Keratinocyte (primary cell): ENCODE results near the gene ANTXR2. TPM values are rescaled to one million over a fixed set of nuclear protein-coding genes. Genes with fewer than 3 reads are reported as not detected.

Experiments used
- DNase-seq: peaks from one replicate; pipeline ENCODE4 v3.0.0-alpha.2; 2011; ENCODE audit warnings: low read depth, missing footprints, low spot score
- FAIRE-seq: peaks from 2 replicates; lab custom pipeline; 2011; peaks lifted over from hg19 to GRCh38; lab: Jason Lieb, UNC
- H2AFZ ChIP-seq: 2 replicates; pipeline ENCODE4 v1.6.0; 2012; ENCODE audit warnings: low read length, control low read depth, inconsistent platforms; ENCODE audit not compliant: control insufficient read depth
- H3K27ac ChIP-seq: 2 replicates; pipeline ENCODE4 v1.5.1; 2011; ENCODE audit warnings: low read length; ENCODE audit not compliant: control insufficient read depth, insufficient read depth
- H3K27me3 ChIP-seq: 3 replicates; pipeline ENCODE4 v1.6.0; 2011; ENCODE audit warnings: low read length; ENCODE audit not compliant: control insufficient read depth, insufficient read depth; ENCODE audit errors: extremely low read depth
- H3K36me3 ChIP-seq, 2 experiments: 2 replicates in 1 of 2; 3 replicates in 1 of 2; pipeline ENCODE4 v1.5.1; 2011; ENCODE audit warnings: low read length in 2 of 2, mild to moderate bottlenecking in 1 of 2; ENCODE audit not compliant: control insufficient read depth in 2 of 2, insufficient read depth in 2 of 2; ENCODE audit errors: extremely low read depth in 1 of 2
- H3K4me1 ChIP-seq: 3 replicates; pipeline ENCODE4 v1.5.1; 2011; ENCODE audit warnings: low read length; ENCODE audit not compliant: control insufficient read depth, insufficient read depth; ENCODE audit errors: extremely low read depth
- H3K4me2 ChIP-seq: 3 replicates; pipeline ENCODE4 v1.6.0; 2011; ENCODE audit warnings: low read depth, low read length; ENCODE audit not compliant: control insufficient read depth, insufficient read depth; ENCODE audit errors: extremely low read depth
- H3K4me3 ChIP-seq, 3 experiments: fragments of 200-600 bp in 1 of 3; sonication (generic) in 1 of 3; 2 replicates in 2 of 3; 3 replicates in 1 of 3; pipeline ENCODE4 v1.5.1; 2011 to 2016; ENCODE audit warnings: low read length in 3 of 3, mild to moderate bottlenecking in 3 of 3, control low read depth in 2 of 3, inconsistent platforms in 1 of 3, low read depth in 1 of 3, mixed read lengths in 1 of 3, mixed run types in 1 of 3, moderate library complexity in 1 of 3; ENCODE audit not compliant: control insufficient read depth in 2 of 3, insufficient read depth in 2 of 3; ENCODE audit errors: extremely low read depth in 1 of 3
- H3K79me2 ChIP-seq: 2 replicates; pipeline ENCODE4 v1.6.0; 2012; ENCODE audit warnings: low read length; ENCODE audit not compliant: control insufficient read depth, insufficient read depth
- H3K9ac ChIP-seq: 3 replicates; pipeline ENCODE4 v1.6.0; 2011; ENCODE audit warnings: low read length; ENCODE audit not compliant: control insufficient read depth, insufficient read depth; ENCODE audit errors: extremely low read depth
- H3K9me1 ChIP-seq: 3 replicates; pipeline ENCODE4 v1.6.0; 2011; ENCODE audit warnings: low read length; ENCODE audit not compliant: control insufficient read depth, insufficient read depth; ENCODE audit errors: extremely low read depth
- H3K9me3 ChIP-seq: 2 replicates; pipeline ENCODE4 v1.5.1; 2012; ENCODE audit warnings: low read depth, low read length; ENCODE audit not compliant: control insufficient read depth
- H4K20me1 ChIP-seq: 3 replicates; pipeline ENCODE4 v1.6.0; 2011; ENCODE audit warnings: low read length; ENCODE audit not compliant: control insufficient read depth, insufficient read depth; ENCODE audit errors: extremely low read depth
- EZH2 ChIP-seq: IDR thresholded peaks from one replicate; pipeline ENCODE4 v1.6.1; 2012; ENCODE audit warnings: inconsistent platforms, mild to moderate bottlenecking, low read length, moderate library complexity
- dilution Hi-C: fragments of 300-500 bp; cut with MboI; formaldehyde crosslinking; loops from one replicate; pipeline ENCODE4 v1.7.0; 2020; ENCODE audit warnings: low sequenced_read_pairs; ENCODE audit not compliant: extremely low pct_ligation_motif_present
- polyA plus RNA-seq, 5 experiments: library from polyadenylated mRNA; depleted of rRNA in 3 of 5; stranded (reverse) in 3 of 5; stranded (forward) in 1 of 5; unstranded in 1 of 5; fragments of >200 nt; gene quantifications; 1 replicate in 1 of 5; 2 replicates in 3 of 5; 3 replicates in 1 of 5; pipeline versions ENCODE4 v1.2.1 to v1.2.3, GENCODE V29; 2011 to 2012; ENCODE audit warnings: missing spikeins in 2 of 5, low read depth in 1 of 5, low replicate concordance in 1 of 5
- TF ChIP-seq, protein P1 (sequence below), 3 experiments: IDR thresholded peaks in 1 of 3; conservative IDR thresholded peaks in 1 of 3; optimal IDR thresholded peaks in 1 of 3; 2 replicates in 2 of 3; 3 replicates in 1 of 3; pipeline versions ENCODE3 to v1.5.1; 2011; ENCODE audit warnings: low read length in 3 of 3, mild to moderate bottlenecking in 3 of 3, moderate library complexity in 2 of 3, control low read depth in 1 of 3, inconsistent platforms in 1 of 3; ENCODE audit not compliant: insufficient read depth in 2 of 3; ENCODE audit errors: extremely low read depth in 1 of 3

Gene ANTXR2
- polyA plus RNA-seq, 1 donor (not counting 4 experiments of a cell fraction or from before 2014, with no cell fraction given): 89.1 TPM

DNA sequence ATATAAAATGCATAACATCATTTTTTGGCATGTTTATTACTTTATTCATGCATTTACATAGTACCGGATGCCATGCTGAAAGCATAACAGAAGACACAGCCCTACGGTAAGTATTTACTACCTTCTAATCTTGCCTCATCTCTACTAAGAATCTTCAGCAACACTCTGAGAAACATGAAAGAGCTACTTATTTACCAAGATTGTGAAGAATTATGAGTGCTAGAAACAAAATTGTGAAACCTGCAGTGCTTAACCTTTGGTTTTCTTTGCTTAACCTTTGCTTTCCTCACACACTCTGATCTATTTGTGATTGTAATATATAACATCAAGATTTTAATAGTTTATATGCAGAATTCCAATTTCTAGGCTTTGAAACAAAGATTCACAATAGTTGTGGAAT, 7.4 kb downstream of the ANTXR2 start:
- DNase-seq (no peak), FAIRE-seq (no peak)
- H4K20me1 ChIP-seq: peaks cover 3% of the 10 kb centered on the region
- H3K9ac ChIP-seq: no peak overlapping the region
- peaks cover 3% of the 10 kb centered on the region for H3K9me1 ChIP-seq
- no peak overlapping the region for H3K27ac ChIP-seq
- peak overlapping the region; percentile 8 for H3K4me2 ChIP-seq
- no peak overlapping the region for H3K4me3 ChIP-seq
- dilution Hi-C loops: no loop called here
- H3K79me2 ChIP-seq: peaks cover 74% of the 10 kb centered on the region
- no peak overlapping the region for H2AFZ ChIP-seq
- no peaks in the 10 kb centered on the region for H3K9me3 ChIP-seq
- H3K36me3 ChIP-seq: peaks cover 22 to 44% of the 10 kb centered on the region in 2 experiments
- no peak for TF ChIP-seq EZH2
- TF ChIP-seq, protein P1, sequence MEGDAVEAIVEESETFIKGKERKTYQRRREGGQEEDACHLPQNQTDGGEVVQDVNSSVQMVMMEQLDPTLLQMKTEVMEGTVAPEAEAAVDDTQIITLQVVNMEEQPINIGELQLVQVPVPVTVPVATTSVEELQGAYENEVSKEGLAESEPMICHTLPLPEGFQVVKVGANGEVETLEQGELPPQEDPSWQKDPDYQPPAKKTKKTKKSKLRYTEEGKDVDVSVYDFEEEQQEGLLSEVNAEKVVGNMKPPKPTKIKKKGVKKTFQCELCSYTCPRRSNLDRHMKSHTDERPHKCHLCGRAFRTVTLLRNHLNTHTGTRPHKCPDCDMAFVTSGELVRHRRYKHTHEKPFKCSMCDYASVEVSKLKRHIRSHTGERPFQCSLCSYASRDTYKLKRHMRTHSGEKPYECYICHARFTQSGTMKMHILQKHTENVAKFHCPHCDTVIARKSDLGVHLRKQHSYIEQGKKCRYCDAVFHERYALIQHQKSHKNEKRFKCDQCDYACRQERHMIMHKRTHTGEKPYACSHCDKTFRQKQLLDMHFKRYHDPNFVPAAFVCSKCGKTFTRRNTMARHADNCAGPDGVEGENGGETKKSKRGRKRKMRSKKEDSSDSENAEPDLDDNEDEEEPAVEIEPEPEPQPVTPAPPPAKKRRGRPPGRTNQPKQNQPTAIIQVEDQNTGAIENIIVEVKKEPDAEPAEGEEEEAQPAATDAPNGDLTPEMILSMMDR (optimal IDR thresholded peaks at IDR 0.05 in 1 of 3, IDR thresholded peaks at IDR 0.05 in 1 of 3, conservative IDR thresholded peaks at IDR 0.05 in 1 of 3; ENCODE audit: extremely low read depth in 1 of 3, insufficient read depth in 2 of 3, low read length in 3 of 3): no peak
- peaks cover 23% of the 10 kb centered on the region for H3K4me1 ChIP-seq
- no peaks in the 10 kb centered on the region for H3K27me3 ChIP-seq

DNA sequence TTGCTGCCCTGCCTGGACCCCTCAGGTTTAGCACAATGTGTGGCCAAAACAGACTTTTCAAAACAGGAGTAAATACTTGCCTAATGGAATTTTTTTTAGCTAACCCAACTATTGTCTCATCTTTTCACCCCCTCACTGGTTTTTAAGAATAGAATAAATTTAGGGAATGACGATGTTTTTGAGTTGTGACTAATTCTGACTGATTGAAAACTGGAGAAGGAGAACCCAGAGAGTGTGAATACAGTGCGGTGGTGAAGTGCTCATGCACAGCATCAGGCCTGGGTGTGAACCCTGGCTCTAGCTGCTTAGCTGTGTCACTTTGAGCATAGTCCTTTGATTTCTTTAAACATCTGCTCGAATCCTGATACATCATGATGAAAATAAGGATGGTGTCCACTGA, 10.5 kb downstream of the ANTXR2 start:
- no peak overlapping the region for H3K4me3 ChIP-seq
- peaks cover 3% of the 10 kb centered on the region for H4K20me1 ChIP-seq
- peaks cover 24 to 38% of the 10 kb centered on the region in 2 experiments for H3K36me3 ChIP-seq
- peaks cover 68% of the 10 kb centered on the region for H3K79me2 ChIP-seq
- H3K27me3 ChIP-seq: no peaks in the 10 kb centered on the region
- no peaks in the 10 kb centered on the region for H3K9me3 ChIP-seq
- H3K9ac ChIP-seq: no peak overlapping the region
- no peak overlapping the region for H3K4me2 ChIP-seq
- no peak for TF ChIP-seq EZH2
- TF ChIP-seq, protein P1 (optimal IDR thresholded peaks at IDR 0.05 in 1 of 3, IDR thresholded peaks at IDR 0.05 in 1 of 3, conservative IDR thresholded peaks at IDR 0.05 in 1 of 3; ENCODE audit: extremely low read depth in 1 of 3, insufficient read depth in 2 of 3, low read length in 3 of 3): no peak
- no peak overlapping the region for H2AFZ ChIP-seq
- no peak for FAIRE-seq
- no peak for DNase-seq
- H3K4me1 ChIP-seq: peaks cover 9% of the 10 kb centered on the region
- H3K9me1 ChIP-seq: peaks cover 3% of the 10 kb centered on the region
- no peak overlapping the region for H3K27ac ChIP-seq
- dilution Hi-C loops: no loop called here
